ENCODE data around the gene ENDOG.
"Not testable (repeated sequence)": the region's sequence is repeated elsewhere in the genome, so short reads cannot be mapped to it uniquely, and the experiment has no call there.

The ENDOG gene

GRCh38 chr9:128846680-128847030, 28.4 kb downstream of the ENDOG start:
- DNase-seq (ENCODE audit: insufficient read length, low spot score) (no peak), FAIRE-seq (no peak)
- TF ChIP-seq CTCF (IDR thresholded peaks at IDR 0.05; ENCODE audit: insufficient read depth, missing control alignments), result no peak

DNA sequence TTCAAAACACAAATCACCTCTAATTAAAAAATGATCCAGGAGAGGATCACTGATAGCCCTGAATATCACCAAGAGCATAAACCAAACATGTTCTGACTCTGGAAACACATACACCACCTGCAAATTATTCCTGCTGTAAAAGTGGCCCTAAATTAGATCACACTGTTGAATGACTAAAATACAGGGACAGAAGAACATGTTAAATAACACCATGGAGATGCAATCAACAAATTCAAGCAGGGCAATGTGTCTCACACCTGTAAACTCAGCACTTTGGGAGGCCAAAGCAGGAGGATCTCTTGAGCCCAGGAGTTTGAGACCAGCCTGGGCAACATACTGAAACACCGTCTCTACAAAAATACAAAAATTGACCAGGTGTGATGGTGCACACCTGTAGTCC, 29.5 kb downstream of the ENDOG start:
- DNase-seq (ENCODE audit: insufficient read length, low spot score), result no peak
- TF ChIP-seq CTCF (IDR thresholded peaks at IDR 0.05; ENCODE audit: insufficient read depth, missing control alignments), result no peak
- no peak for FAIRE-seq

DNA sequence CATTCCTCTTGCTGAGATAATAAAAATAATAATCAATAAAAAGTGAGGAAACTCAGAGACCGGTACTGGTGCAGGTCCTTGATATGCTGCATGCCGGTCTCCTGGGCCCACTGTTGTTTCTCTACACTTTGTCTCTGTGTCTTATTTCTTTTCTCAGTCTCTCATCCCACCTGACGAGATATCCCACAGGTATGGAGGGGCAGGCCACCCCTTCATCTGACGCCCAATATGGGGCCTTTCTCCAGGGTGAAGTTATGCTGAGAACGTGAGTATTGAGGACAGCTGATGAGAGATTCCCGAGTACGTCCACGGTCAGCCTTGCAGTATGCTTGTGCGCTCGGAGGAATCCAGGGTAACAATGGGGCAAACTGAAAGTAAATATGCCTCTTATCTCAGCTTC, 32.7 kb downstream of the ENDOG start:
- FAIRE-seq; DNase-seq (ENCODE audit: insufficient read length, low spot score): not testable (repeated sequence)

DNA sequence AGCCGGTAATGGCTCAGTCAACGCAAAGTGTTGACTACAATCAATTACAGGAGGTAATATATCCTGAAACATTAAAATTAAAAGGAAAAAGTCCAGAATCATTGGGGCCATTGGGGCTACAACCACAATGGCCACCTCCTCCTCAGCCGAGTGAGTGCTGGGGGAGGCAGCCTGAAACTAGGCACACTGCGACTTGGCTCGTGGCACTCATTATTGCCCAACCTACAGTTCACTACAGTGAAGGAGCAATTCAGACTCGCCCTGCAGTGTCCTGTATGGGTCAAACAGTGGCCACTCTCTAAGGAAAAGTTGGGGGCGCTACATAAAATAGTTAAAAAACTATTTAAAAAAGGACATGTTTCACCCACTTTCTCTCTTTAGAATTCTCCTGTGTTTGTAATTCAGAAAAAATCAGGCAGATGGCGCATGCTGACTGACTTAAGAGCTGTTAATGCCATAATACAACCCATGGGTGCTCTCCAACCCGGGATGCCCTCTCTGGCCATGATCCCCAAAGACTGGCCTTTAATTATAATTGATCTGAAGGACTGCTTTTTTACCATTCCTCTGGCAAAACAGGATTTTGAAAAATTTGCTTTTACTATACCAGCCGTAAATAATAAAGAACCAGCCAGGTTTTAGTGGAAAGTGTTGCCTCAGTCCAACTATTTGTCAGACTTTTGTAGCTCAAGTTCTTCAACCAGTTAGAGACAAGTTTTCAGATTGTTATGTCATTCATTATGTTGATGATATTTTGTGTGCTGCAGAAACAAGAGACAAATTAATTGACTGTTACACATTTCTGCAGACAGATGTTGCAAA, 33.7 kb downstream of the ENDOG start:
- TF ChIP-seq CTCF (IDR thresholded peaks at IDR 0.05; ENCODE audit: insufficient read depth, missing control alignments), result peak; percentile 58
- FAIRE-seq; DNase-seq (ENCODE audit: insufficient read length, low spot score): not testable (repeated sequence)

DNA sequence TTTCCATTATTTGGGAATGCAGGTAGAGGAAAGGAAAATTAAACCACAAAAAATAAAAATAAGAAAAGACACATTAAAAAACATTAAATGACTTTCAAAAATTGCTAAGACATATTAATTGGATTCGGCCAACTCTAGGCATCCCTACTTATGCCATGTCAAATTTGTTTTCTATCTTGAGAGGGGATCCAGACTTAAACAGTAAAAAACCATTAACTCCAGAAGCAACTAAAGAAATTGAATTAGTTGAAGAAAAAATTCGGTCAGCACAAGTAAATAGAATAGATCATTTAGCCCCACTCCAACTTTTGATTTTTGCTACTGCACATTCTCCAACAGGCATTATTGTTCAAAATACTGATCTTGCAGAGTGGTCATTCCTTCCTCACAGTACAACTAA, 34.3 kb downstream of the ENDOG start:
- not testable (repeated sequence) for DNase-seq (ENCODE audit: insufficient read length, low spot score); FAIRE-seq

DNA sequence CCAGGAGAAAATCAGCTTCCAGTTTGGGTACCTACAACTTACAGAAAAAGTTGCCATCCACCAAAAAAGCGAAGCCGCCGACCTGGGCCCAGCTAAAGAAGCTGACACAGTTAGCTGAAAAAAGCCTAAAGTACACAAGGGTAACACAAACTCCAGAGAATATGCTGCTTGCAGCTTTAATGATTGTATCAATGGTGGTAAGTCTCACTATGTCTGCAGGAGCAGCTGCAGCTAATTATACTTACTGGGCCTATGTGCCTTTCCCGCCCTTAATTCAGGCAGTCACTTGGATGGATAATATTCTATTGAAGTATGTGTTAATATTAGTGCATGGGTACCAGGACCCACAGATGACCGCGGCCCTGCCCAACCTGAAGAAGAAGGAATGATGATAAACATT, 36.2 kb downstream of the ENDOG start:
- FAIRE-seq; DNase-seq (ENCODE audit: insufficient read length, low spot score): not testable (repeated sequence)

- not testable (repeated sequence) for DNase-seq (ENCODE audit: insufficient read length, low spot score); FAIRE-seq
Observed at GRCh38 chr9:128858476-128858875, 40.2 kb downstream of the ENDOG start.

GRCh38 chr9:128860937-128861336, 42.6 kb downstream of the ENDOG start:
- TF ChIP-seq CTCF (IDR thresholded peaks at IDR 0.05; ENCODE audit: insufficient read depth, missing control alignments), result no peak
- DNase-seq (ENCODE audit: insufficient read length, low spot score) (no peak), FAIRE-seq (no peak)

GRCh38 chr9:128861501-128861900, 43.2 kb downstream of the ENDOG start:
- no peak for FAIRE-seq
- TF ChIP-seq CTCF (IDR thresholded peaks at IDR 0.05; ENCODE audit: insufficient read depth, missing control alignments), result no peak

More at GRCh38 chr9:128861501-128861900, 43.2 kb downstream of the ENDOG start:
- no peak for DNase-seq (ENCODE audit: insufficient read length, low spot score)

Measured in D721Med (cell line).